ENCODE results near the gene ATP8B3.

DNA sequence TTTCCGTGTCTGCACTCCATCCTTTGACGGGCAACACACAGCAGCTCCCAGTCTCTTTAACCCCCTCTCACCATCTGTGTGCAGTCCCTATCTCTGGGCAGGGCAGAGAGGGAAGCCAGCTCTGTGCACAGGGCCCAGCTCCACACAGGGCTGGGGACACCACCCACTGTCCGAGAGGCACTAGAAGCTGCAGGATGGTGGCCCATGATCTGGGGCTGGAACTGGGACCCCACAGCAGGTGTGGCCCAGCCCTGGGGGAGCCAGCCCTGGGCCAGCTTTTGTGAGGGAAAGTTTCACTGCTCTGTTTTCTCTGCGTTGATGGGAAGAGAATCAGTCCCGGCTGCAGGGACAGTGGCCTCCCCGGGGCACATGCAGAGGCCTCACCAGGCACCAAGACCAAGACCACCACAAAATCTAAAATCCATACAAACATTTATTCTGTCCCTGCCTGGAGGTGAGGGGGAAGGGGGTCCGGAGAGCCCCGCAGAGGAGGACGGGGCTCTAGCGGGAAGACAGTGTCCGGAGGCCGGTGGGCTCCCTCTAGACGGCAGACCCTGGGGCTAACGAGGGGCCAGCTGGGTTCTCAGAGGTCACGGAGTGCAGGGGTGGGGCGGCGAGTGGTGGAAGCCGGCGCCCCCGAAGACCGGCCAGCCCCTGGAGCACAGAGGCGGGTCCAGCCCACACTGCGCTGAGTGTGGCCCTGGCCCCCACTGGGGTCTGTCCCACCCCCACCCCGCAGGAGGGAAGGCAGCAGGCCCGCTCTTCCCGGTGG is 2.9 kb upstream of the ATP8B3 start:
- no peak for TF ChIP-seq SUZ12 (IDR thresholded peaks at IDR 0.05; ENCODE audit: unreplicated experiment)
- no peak for TF ChIP-seq POLR2A (IDR thresholded peaks at IDR 0.05; ENCODE audit: low read depth, low read length)
- TF ChIP-seq, protein P1, sequence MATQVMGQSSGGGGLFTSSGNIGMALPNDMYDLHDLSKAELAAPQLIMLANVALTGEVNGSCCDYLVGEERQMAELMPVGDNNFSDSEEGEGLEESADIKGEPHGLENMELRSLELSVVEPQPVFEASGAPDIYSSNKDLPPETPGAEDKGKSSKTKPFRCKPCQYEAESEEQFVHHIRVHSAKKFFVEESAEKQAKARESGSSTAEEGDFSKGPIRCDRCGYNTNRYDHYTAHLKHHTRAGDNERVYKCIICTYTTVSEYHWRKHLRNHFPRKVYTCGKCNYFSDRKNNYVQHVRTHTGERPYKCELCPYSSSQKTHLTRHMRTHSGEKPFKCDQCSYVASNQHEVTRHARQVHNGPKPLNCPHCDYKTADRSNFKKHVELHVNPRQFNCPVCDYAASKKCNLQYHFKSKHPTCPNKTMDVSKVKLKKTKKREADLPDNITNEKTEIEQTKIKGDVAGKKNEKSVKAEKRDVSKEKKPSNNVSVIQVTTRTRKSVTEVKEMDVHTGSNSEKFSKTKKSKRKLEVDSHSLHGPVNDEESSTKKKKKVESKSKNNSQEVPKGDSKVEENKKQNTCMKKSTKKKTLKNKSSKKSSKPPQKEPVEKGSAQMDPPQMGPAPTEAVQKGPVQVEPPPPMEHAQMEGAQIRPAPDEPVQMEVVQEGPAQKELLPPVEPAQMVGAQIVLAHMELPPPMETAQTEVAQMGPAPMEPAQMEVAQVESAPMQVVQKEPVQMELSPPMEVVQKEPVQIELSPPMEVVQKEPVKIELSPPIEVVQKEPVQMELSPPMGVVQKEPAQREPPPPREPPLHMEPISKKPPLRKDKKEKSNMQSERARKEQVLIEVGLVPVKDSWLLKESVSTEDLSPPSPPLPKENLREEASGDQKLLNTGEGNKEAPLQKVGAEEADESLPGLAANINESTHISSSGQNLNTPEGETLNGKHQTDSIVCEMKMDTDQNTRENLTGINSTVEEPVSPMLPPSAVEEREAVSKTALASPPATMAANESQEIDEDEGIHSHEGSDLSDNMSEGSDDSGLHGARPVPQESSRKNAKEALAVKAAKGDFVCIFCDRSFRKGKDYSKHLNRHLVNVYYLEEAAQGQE (IDR thresholded peaks at IDR 0.05; ENCODE audit: low read depth, low read length): no peak
- TF ChIP-seq, protein P2, sequence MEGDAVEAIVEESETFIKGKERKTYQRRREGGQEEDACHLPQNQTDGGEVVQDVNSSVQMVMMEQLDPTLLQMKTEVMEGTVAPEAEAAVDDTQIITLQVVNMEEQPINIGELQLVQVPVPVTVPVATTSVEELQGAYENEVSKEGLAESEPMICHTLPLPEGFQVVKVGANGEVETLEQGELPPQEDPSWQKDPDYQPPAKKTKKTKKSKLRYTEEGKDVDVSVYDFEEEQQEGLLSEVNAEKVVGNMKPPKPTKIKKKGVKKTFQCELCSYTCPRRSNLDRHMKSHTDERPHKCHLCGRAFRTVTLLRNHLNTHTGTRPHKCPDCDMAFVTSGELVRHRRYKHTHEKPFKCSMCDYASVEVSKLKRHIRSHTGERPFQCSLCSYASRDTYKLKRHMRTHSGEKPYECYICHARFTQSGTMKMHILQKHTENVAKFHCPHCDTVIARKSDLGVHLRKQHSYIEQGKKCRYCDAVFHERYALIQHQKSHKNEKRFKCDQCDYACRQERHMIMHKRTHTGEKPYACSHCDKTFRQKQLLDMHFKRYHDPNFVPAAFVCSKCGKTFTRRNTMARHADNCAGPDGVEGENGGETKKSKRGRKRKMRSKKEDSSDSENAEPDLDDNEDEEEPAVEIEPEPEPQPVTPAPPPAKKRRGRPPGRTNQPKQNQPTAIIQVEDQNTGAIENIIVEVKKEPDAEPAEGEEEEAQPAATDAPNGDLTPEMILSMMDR (IDR thresholded peaks at IDR 0.05 in 2 of 3, conservative IDR thresholded peaks at IDR 0.05 in 1 of 3; ENCODE audit: control insufficient read depth in 2 of 3, extremely low read depth in 1 of 3, insufficient read depth in 1 of 3, low read depth in 3 of 3, low read length in 3 of 3): no peak
- no peak for TF ChIP-seq CHD2 (IDR thresholded peaks at IDR 0.05; ENCODE audit: borderline replicate concordance, low read depth, low read length)
- no peak for TF ChIP-seq CHD4 (IDR thresholded peaks at IDR 0.05)
- TF ChIP-seq RBBP5 (conservative IDR thresholded peaks at IDR 0.05): no peak
- no peak for TF ChIP-seq RFX5 (IDR thresholded peaks at IDR 0.05; ENCODE audit: low read depth, low read length)
- TF ChIP-seq CHD1 (IDR thresholded peaks at IDR 0.05; ENCODE audit: low read depth, low read length): no peak
- TF ChIP-seq ZBED1 (IDR thresholded peaks at IDR 0.05; ENCODE audit: borderline replicate concordance): no peak
- TF ChIP-seq NFXL1 (IDR thresholded peaks at IDR 0.05; ENCODE audit: borderline replicate concordance): no peak
- no peak for TF ChIP-seq ZZZ3 (IDR thresholded peaks at IDR 0.05; ENCODE audit: control insufficient read depth, insufficient read length, low read depth)

Measured in GM12878 (cell line).